ENCODE data around the gene NKIRAS1. TPM values are rescaled to one million over a fixed set of nuclear protein-coding genes. Genes with fewer than 3 reads are reported as not detected.

Gene NKIRAS1
- total and polyA plus RNA-seq, 7 experiments from 2014 or later: 2.2 to 6.4 (median 3.6) TPM

DNA sequence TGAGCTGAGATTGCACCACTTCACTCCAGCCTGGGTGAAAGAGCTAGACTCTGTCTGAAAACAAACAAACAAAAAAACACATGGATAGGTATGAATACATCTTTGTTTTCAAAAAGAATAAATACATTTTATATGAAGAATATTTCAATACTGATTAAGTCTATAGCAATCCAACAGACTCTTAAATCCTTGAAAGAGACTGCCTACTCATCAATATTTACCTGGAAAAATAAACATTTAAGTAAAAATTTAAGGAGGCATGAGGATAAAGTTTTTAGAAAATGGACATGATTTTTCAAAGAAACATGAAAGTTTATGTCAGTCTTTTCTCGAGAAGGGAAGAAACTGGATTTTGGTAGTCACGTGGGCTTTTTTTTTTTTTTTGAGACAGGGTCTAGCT, 5.4 kb downstream of the NKIRAS1 start:
- H3K4me1 Mint-ChIP-seq: peaks cover 15 to 23% (median 20%) of the 10 kb centered on the region in 7 donors
- CTCF ChIA-PET: no interaction called here
- intact Hi-C loops (cut with micrococcal nuclease): loop anchor here (10.0 kb wide), 3 partner anchors 707 to 1873 kb away; partner anchors contain the start of genes UBE2E2 (in 2 of the 2), NGLY1 (in 1 of the 2) and TOP2B (in 1 of the 2)

DNA sequence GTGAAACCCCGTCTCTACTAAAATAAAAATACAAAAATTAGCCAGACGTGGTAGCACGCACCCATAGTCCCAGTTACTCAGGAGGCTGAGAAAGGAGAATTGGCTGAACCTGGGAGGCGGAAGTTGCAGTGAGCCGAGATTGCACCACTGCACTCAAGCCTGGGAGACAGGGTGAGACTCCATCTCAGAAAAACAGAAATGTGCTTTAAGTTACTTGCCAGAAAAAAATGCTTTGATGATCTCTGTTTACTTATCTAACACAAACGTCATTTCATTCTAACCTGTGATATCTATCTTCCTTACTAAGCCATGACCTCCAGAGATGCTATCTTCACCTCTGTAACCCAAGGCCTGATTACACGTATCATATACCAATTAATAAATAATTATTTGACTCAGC, 7.4 kb downstream of the NKIRAS1 start:
- POLR2A ChIA-PET: interaction anchor here (0.7 kb wide), 1 partner anchor 44 kb away, joined by 3 read pairs; no protein-coding TSS in a partner anchor
- no peak for DNase-seq
- peaks cover 4 to 29% (median 15%) of the 10 kb centered on the region in 5 donors for H3K36me3 Mint-ChIP-seq
- Histone ChIP-seq H3K27ac (ENCODE audit: low read depth, low read length) (no peak overlapping the region), H3K9me3 (ENCODE audit: control insufficient read depth in 2 of 3, low read length in 3 of 3) (no peaks in the 10 kb centered on the region), H3K36me3 (ENCODE audit: control insufficient read depth in 2 of 3, insufficient read depth in 3 of 3, low read length in 3 of 3) (no peaks in the 10 kb centered on the region), H3K4me3 (ENCODE audit: low read length) (no peak overlapping the region), H3K4me1 (ENCODE audit: control insufficient read depth in 2 of 2, insufficient read depth in 2 of 2, low read length in 2 of 2) (no peaks in the 10 kb centered on the region), H3K27me3 (ENCODE audit: control insufficient read depth in 2 of 2, insufficient read depth in 2 of 2, low read length in 2 of 2) (no peaks in the 10 kb centered on the region)
- ATAC-seq: no peak
- intact Hi-C loops (cut with micrococcal nuclease): no loop called here
- H3K27ac Mint-ChIP-seq: no peak overlapping the region
- peaks cover 0 to 6% (median 5%) of the 10 kb centered on the region in 7 donors for H3K4me1 Mint-ChIP-seq
- H3K4me3 Mint-ChIP-seq: no peak overlapping the region
- no peaks in the 10 kb centered on the region for H3K27me3 Mint-ChIP-seq
- CTCF ChIA-PET: no interaction called here
- no peaks in the 10 kb centered on the region for H3K9me3 Mint-ChIP-seq

More for the DNA sequence above, 5.4 kb downstream of the NKIRAS1 start:
- no peaks in the 10 kb centered on the region for H3K9me3 Mint-ChIP-seq
- H3K4me3 ChIP-seq (ENCODE audit: low read length): no peak overlapping the region
- peaks cover 0 to 11% (median 5%) of the 10 kb centered on the region in 5 donors for H3K36me3 Mint-ChIP-seq
- peaks cover 0 to 4% (median 0%) of the 10 kb centered on the region in 5 donors for H3K27me3 Mint-ChIP-seq
- H3K27me3 ChIP-seq (ENCODE audit: control insufficient read depth in 2 of 2, insufficient read depth in 2 of 2, low read length in 2 of 2): no peaks in the 10 kb centered on the region
- POLR2A ChIA-PET: interaction anchor here (0.7 kb wide), 1 partner anchor 20 kb away, joined by 3 read pairs; no protein-coding TSS in a partner anchor
- no peak for DNase-seq
- no peaks in the 10 kb centered on the region for H3K9me3 ChIP-seq (ENCODE audit: control insufficient read depth in 2 of 3, low read length in 3 of 3)
- no peak overlapping the region for H3K27ac ChIP-seq (ENCODE audit: low read depth, low read length)
- no peak overlapping the region for H3K27ac Mint-ChIP-seq
- peaks cover 4 to 5% of the 10 kb centered on the region in 2 donors for H3K4me1 ChIP-seq (ENCODE audit: control insufficient read depth in 2 of 2, insufficient read depth in 2 of 2, low read length in 2 of 2)
- no peak overlapping the region for H3K4me3 Mint-ChIP-seq
- H3K36me3 ChIP-seq (ENCODE audit: control insufficient read depth in 2 of 3, insufficient read depth in 3 of 3, low read length in 3 of 3): peaks cover 0 to under 1% (median 0%) of the 10 kb centered on the region in 3 experiments
- ATAC-seq: no peak

DNA sequence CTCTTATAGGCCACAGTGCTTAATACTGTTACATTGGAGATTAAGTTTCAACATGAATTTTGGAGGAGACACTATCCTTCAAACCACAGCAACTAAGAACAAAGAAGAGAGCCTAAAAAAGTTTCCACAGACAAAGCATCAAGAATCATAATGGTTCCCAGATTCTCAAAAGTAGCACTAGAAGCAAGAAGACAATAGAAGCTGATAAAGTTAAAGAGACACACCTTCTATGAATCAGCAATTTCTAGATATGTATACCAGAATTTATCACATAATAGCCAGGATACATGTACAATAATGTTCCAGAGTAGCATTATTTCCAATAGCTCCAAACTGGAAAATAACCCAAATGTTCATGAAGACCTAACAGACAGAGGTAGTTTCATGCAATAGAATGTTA, 12.2 kb downstream of the NKIRAS1 start:
- H3K27ac ChIP-seq (ENCODE audit: low read depth, low read length): no peak overlapping the region
- peaks cover 4 to 50% (median 30%) of the 10 kb centered on the region in 5 donors for H3K36me3 Mint-ChIP-seq
- H3K4me3 Mint-ChIP-seq: no peak overlapping the region
- intact Hi-C loops (cut with micrococcal nuclease): no loop called here
- H3K36me3 ChIP-seq (ENCODE audit: control insufficient read depth in 2 of 3, insufficient read depth in 3 of 3, low read length in 3 of 3): peaks cover 0 to under 1% (median 0%) of the 10 kb centered on the region in 3 experiments
- peaks cover 0 to 5% (median 0%) of the 10 kb centered on the region in 7 donors for H3K4me1 Mint-ChIP-seq
- ChIA-PET CTCF (no interaction called here), POLR2A (no interaction called here)
- no peak overlapping the region for H3K27ac Mint-ChIP-seq
- no peaks in the 10 kb centered on the region for H3K9me3 ChIP-seq (ENCODE audit: control insufficient read depth in 2 of 3, low read length in 3 of 3)
- no peaks in the 10 kb centered on the region for H3K27me3 Mint-ChIP-seq
- DNase-seq (no peak), ATAC-seq (no peak)
- no peaks in the 10 kb centered on the region for H3K4me1 ChIP-seq (ENCODE audit: control insufficient read depth in 2 of 2, insufficient read depth in 2 of 2, low read length in 2 of 2)
- no peak overlapping the region for H3K4me3 ChIP-seq (ENCODE audit: low read length)
- H3K9me3 Mint-ChIP-seq: no peaks in the 10 kb centered on the region
- H3K27me3 ChIP-seq (ENCODE audit: control insufficient read depth in 2 of 2, insufficient read depth in 2 of 2, low read length in 2 of 2): no peaks in the 10 kb centered on the region

DNA sequence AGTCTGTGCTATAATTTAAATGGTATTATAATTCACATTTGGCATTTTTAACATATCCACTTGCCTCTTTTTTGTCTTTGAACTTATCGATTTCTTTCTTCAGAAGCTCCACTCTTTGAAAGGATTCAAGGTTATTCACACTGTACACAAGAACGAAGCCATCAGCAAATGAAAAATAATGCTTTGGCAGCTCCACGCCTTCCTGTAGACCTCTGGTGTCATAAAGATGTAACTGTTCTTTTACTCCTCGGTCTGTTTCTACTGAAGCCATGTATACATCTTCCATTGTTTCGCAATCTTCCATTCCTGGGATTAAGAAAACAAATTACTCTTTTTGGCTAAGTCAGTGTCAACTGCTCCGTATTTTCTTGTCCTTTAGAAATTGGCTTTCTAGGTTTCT, 16.0 kb downstream of the NKIRAS1 start:
- H3K4me1 ChIP-seq (ENCODE audit: control insufficient read depth in 2 of 2, insufficient read depth in 2 of 2, low read length in 2 of 2): no peaks in the 10 kb centered on the region
- Mint-ChIP-seq H3K4me1 (peaks cover 0 to 12% (median 0%) of the 10 kb centered on the region in 7 donors), H3K27ac (peak overlapping the region in 1 of 9 donors; percentile 40), H3K4me3 (no peak overlapping the region), H3K9me3 (no peaks in the 10 kb centered on the region), H3K27me3 (no peaks in the 10 kb centered on the region), H3K36me3 (peaks cover 12 to 61% (median 46%) of the 10 kb centered on the region in 5 donors)
- ChIA-PET POLR2A (no interaction called here), CTCF (no interaction called here)
- intact Hi-C loops (cut with micrococcal nuclease): no loop called here
- no peak overlapping the region for H3K4me3 ChIP-seq (ENCODE audit: low read length)
- DNase-seq (no peak), ATAC-seq (no peak)
- no peaks in the 10 kb centered on the region for H3K27me3 ChIP-seq (ENCODE audit: control insufficient read depth in 2 of 2, insufficient read depth in 2 of 2, low read length in 2 of 2)
- peaks cover 0 to 11% (median 6%) of the 10 kb centered on the region in 3 experiments for H3K36me3 ChIP-seq (ENCODE audit: control insufficient read depth in 2 of 3, insufficient read depth in 3 of 3, low read length in 3 of 3)
- no peak overlapping the region for H3K27ac ChIP-seq (ENCODE audit: low read depth, low read length)
- H3K9me3 ChIP-seq (ENCODE audit: control insufficient read depth in 2 of 3, low read length in 3 of 3): no peaks in the 10 kb centered on the region

DNA sequence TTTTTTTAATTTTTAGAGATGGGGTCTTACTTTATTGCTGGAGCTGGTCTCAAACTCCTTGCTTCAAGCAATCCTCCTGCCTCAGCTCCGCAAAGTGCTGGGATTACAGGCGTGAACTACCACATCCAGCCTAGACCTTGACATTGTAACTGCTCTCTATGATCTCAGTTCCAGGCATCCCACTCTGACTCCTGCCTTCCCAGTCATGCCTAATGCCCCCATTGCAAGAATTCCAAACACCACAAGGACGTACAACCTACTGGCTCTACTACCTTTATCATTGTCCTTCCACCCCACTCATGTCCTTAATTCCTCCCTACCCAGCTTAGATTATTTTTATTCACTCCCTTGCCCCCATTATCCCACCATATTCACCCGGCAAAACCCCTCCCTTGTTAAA, 21.6 kb downstream of the NKIRAS1 start:
- Mint-ChIP-seq H3K4me3 (no peak overlapping the region), H3K36me3 (peaks cover 8 to 48% (median 19%) of the 10 kb centered on the region in 5 donors), H3K4me1 (peaks cover 0 to 16% (median 10%) of the 10 kb centered on the region in 7 donors), H3K9me3 (no peaks in the 10 kb centered on the region), H3K27ac (peak overlapping the region in 1 of 9 donors; percentile 10), H3K27me3 (no peaks in the 10 kb centered on the region)
- Histone ChIP-seq H3K9me3 (ENCODE audit: control insufficient read depth in 2 of 3, low read length in 3 of 3) (no peaks in the 10 kb centered on the region), H3K4me3 (ENCODE audit: low read length) (no peak overlapping the region), H3K27ac (ENCODE audit: low read depth, low read length) (no peak overlapping the region), H3K36me3 (ENCODE audit: control insufficient read depth in 2 of 3, insufficient read depth in 3 of 3, low read length in 3 of 3) (peaks cover 0 to 36% (median 6%) of the 10 kb centered on the region in 3 experiments), H3K27me3 (ENCODE audit: control insufficient read depth in 2 of 2, insufficient read depth in 2 of 2, low read length in 2 of 2) (no peaks in the 10 kb centered on the region), H3K4me1 (ENCODE audit: control insufficient read depth in 2 of 2, insufficient read depth in 2 of 2, low read length in 2 of 2) (no peaks in the 10 kb centered on the region)
- ChIA-PET POLR2A (no interaction called here), CTCF (no interaction called here)
- intact Hi-C loops (cut with micrococcal nuclease): no loop called here
- ATAC-seq (no peak), DNase-seq (no peak)

DNA sequence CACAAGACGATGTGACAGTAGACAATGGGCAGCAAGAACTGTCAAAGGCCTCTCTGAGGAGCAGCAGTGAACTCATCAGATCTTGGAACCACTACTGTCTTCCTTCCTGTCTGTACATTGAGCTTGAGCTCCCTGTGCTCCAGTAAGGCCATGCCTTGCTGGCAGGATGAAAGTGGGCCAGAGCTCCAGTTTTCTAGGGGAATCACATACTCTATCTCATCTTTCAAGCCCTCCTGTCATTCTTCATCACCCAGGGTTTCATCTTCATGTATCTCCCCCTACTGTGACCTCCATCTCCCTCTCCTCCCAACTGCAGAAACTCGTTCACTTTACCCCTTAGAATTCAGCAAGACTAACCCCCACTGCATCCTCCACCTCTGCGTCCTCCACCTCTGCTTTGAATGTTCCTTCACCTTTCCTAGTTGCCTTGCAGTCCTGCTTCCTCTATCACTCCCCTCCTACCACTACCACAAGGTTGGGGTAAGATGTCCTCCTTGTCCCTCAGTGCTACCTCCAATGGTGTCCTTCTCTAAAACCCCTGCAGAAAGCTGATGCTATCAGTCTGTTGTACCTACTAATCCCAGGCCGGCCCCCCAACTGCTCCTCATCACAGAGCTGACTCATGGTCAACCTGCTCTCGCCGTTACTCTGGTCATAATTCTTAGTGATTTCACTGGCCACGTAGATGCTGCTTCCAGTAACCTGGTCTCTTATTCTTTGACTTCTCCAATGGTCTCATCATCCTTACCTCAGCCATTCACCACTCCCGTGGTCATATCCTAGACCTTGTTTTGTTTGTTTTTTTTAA, 22.3 kb downstream of the NKIRAS1 start:
- H3K36me3 Mint-ChIP-seq: peaks cover 7 to 41% (median 18%) of the 10 kb centered on the region in 5 donors
- H3K27me3 Mint-ChIP-seq: no peaks in the 10 kb centered on the region
- peaks cover 0 to 41% (median 6%) of the 10 kb centered on the region in 3 experiments for H3K36me3 ChIP-seq (ENCODE audit: control insufficient read depth in 2 of 3, insufficient read depth in 3 of 3, low read length in 3 of 3)

More for the DNA sequence above, 22.3 kb downstream of the NKIRAS1 start:
- Mint-ChIP-seq H3K4me1 (peaks cover 0 to 16% (median 10%) of the 10 kb centered on the region in 7 donors), H3K9me3 (no peaks in the 10 kb centered on the region), H3K4me3 (no peak overlapping the region), H3K27ac (peak overlapping the region in 5 of 9 donors; percentile 9 to 59 (median 20))
- intact Hi-C loops (cut with micrococcal nuclease): no loop called here
- DNase-seq: no peak
- ATAC-seq: no peak
- POLR2A ChIA-PET: no interaction called here
- H3K4me1 ChIP-seq (ENCODE audit: control insufficient read depth in 2 of 2, insufficient read depth in 2 of 2, low read length in 2 of 2): no peaks in the 10 kb centered on the region
- H3K27me3 ChIP-seq (ENCODE audit: control insufficient read depth in 2 of 2, insufficient read depth in 2 of 2, low read length in 2 of 2): no peaks in the 10 kb centered on the region
- H3K27ac ChIP-seq (ENCODE audit: low read depth, low read length): no peak overlapping the region
- no peaks in the 10 kb centered on the region for H3K9me3 ChIP-seq (ENCODE audit: control insufficient read depth in 2 of 3, low read length in 3 of 3)
- H3K4me3 ChIP-seq (ENCODE audit: low read length): no peak overlapping the region
- CTCF ChIA-PET: interaction anchor here (0.6 to 0.7 kb wide), 2 partner anchors 409 to 694 kb away, joined by 3 read pairs; no protein-coding TSS in a partner anchor
